Activated CD4-positive, alpha-beta T cell treated with anti-CD3 and anti-CD28 coated beads, Interleukin-2, amount 50 U/mL, for 4 hours (primary cell): Measurements from ENCODE around the gene CYTH4.

Experiments used
- DNase-seq, 2 experiments: peaks; one replicate each; pipeline ENCODE4 v3.0.0-alpha.2; 2020

The CYTH4 gene

GRCh38 chr22:37273126-37273845 is 9.0 kb upstream of the CYTH4 start:
- DNase-seq = no peak

DNA sequence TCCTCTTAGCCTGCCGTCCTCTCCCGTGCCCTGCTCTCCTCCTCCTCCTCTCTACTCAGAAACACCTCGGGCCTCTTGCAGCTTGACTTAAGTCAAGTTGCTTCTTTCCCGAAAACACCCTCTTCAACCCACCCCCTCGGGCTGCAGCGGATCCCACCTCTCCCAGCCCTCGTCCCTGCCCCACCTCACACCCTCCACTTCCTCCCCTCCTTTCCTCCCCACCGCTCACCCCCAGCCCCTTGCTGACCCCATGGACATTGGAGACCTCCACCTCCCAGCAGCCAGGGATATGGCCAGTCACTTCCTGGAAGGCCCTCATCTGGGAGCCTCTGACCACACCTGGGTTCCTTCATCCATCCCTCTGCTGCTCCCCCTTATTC is 8.5 kb upstream of the CYTH4 start:
- no peak for DNase-seq

DNA sequence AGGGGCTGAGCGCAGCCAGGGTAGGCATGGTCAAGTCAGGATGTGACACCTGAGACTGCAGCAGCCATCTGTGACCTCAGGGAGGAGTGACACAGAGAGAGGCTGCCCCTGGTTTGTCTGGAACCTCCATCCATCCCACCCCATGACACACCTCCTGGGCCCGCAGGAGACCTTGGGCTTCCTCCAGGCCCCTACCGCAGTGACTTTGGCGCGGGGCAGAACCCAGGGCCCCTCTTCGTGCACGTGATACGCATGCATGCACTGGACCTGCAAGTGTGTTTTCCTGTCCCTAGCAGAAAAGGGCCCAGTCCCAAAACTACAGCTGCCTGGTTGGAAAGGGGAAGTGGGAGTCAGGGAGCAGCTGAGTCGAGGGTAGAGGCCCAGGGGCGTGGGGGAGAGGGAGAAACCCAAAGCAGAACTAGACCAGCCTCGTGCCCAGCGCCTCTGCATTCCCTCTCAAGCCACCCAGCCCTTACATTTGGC is 7.9 kb upstream of the CYTH4 start:
- no peak for DNase-seq

DNA sequence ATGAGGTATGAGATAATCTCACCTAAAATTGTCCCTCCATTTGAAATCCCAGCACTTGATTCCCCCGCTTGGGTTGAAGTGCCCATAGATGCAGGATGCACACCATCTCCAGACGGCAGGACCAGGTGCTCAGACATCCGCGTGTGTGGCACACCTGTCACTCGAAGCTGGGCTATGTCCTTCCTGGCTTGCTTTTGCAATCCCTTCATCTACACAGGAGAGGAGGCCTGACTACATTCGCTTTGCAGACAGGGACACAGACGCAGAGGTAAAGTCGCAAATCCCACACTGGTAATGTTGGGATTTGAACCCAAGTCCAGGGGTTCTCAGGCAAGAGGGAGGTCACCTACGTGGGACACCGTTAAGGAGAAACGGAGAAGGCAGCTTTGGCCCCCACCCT is 7.2 kb upstream of the CYTH4 start:
- no peak for DNase-seq

GRCh38 chr22:37275622-37276021 is 6.7 kb upstream of the CYTH4 start:
- no peak for DNase-seq

GRCh38 chr22:37276776-37277175 is 5.5 kb upstream of the CYTH4 start:
- no peak for DNase-seq

DNA sequence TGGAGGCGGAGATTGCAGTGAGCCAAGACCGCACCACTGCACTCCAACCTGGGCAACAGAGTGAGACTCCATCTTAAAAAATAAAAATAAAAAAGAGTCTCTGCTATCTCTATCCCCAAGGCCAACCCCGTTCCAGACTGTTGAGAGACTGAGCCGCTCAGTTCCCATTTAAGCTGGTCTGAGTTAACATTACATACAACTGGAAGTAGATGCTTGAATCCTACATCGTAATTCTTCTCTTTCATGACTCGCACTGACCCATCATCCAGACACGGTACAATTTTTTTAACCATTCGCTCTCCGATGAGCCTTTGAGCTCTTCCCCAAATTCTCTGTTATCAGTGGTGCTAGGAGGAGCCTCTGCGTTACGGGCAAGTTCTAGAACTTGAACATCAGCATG is 4.9 kb upstream of the CYTH4 start:
- DNase-seq = no peak

DNA sequence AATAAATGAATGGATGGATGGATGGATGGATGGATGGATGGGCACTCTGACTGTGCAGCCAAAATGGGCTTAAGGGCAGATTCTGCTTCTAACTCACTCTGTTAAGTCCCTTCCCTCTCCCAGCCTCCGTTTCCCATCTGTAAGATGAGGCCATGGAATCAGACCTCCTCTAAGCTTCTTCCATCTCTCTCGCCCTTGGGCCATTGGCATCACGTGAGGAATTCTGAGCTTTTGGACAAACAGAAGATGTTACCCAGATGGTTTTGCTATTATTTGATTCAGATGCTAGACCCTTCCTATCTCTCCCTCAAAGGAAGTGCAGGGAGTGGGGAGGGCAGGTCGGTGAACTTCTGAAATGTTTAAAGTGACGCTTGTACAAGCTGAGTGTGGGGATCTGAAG is 4.0 kb upstream of the CYTH4 start:
- DNase-seq = no peak

GRCh38 chr22:37279331-37280181 is 2.8 kb upstream of the CYTH4 start:
- no peak for DNase-seq

- no peak for DNase-seq
Measured at GRCh38 chr22:37280718-37281117, 1.6 kb upstream of the CYTH4 start.

GRCh38 chr22:37281195-37281594 is 1.1 kb upstream of the CYTH4 start:
- DNase-seq = no peak

DNA sequence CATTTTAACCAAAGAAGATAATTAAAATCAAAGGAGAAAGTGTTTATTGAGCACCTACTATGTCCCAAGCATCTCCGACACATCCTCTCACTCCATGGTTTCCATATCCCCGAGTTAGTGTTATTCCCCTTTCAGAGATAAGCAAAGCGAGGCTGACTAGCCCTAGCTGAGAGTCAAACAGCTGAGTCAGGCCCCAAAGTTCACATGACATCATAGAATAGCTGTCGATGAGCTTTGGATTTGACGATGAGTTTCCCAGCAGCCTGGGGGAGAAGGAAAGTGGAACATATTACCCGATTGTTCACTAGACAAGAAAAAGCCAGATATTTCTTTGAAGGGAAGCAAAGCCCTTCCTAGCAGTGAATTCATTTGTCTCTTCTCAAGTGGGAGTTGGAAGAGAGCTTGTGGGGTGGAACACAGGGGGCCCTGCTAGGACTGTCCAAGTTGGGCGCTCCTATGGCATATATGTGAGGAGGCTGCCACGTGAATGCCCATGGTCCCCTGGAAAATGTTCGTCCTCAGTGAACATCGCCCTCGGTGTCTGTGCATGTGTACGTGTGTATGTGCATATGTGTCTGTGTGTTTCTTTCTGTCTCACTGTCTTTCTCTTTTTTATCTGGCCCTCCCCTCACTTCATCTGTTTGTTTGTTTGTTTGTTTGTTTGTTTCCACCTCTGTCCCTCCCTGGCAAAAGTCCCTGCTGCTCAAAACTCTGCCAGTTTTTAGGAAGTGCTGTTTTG is 493 bp upstream of the CYTH4 start:
- DNase-seq = peak in 1 of 2 experiments; percentile 24

GRCh38 chr22:37283393-37283937 is 1.2 kb downstream of the CYTH4 start:
- peak in 1 of 2 experiments; percentile 40 for DNase-seq

DNA sequence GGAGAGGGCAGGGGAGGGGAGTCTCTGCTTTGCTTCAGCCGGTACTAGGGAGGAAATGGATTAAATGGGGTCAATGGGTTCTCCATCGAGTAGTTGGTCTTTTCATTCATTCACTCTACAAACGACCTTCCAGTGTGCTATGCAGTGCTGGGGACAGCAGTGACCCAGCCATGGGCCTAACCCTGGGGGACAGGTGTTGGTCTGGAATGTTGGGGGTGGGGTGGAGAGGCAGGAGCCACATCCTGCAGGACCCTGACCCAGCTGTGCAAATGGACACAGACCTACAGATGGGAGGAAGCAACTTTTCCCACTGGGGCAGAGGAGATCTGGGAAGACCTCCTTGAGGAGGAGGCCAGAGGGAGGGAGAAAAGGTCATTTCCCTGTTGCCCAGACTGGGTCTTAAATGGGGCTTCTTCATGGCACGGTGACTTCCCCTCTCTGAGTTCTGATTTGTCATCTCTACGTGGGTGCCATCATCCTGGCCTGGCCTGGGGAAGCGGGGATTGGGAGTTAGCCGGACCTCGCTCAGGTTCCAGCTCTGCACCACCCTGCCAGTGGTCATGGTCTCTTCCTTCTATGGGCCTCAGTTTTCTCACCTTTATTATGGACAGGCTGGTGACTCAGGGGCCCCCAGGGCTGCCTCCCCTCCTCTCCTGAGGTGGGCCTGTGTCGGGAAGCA is 2.0 kb downstream of the CYTH4 start:
- no peak for DNase-seq

GRCh38 chr22:37284805-37285355 is 2.6 kb downstream of the CYTH4 start:
- DNase-seq = no peak

GRCh38 chr22:37285937-37286336 is 3.6 kb downstream of the CYTH4 start:
- DNase-seq = no peak

GRCh38 chr22:37287550-37287951 is 5.2 kb downstream of the CYTH4 start:
- no peak for DNase-seq

DNA sequence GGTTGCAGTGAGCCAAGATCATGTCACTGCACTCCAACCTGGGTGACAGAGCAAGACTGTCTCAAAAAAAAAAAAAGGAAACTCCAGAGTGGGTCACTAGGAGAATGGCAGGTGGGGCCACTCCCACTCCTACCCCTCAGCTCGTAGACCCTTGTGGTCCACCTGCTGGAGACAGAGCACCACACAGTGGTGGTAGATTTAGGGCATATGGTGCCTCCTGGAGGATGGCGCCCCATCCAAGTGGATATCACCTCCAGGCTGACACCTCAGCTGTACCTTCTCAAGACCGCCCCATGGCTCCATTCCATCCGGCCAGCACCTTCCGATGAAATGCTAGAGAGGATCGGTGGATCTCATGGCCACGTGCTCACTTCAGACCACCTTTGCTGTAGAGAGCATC is 6.2 kb downstream of the CYTH4 start:
- no peak for DNase-seq

GRCh38 chr22:37289156-37289735 is 6.9 kb downstream of the CYTH4 start:
- DNase-seq = no peak

DNA sequence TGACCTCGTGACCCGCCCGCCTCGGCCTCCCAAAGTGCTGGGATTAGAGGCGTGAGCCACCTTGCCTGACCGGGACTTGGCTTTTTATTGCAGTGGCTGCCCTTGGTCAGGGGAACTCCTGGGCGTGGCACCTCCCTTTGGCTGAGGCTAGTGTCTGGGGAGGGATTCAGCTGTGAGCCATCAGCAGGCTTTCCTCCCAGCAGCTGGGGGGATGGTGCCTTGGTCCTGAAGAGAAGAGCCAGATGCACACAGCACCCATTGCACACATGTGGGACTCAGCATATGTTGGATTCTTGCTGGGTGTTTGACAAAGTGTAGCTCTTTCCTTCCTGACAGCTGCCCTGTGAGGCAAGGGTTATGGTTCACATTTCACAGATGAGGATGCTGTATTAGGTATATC is 8.4 kb downstream of the CYTH4 start:
- no peak for DNase-seq

GRCh38 chr22:37291559-37292298 is 9.4 kb downstream of the CYTH4 start:
- no peak for DNase-seq
